Heart left ventricle (tissue), 16 donors: ENCODE measurements around the gene GDI1. TPM values are rescaled to one million over a fixed set of nuclear protein-coding genes. Genes with fewer than 3 reads are reported as not detected.

Source experiments
- ATAC-seq, 4 donors: fragments of 200-7000 bp; cut with Tn5 transposase; one replicate each; pipeline ENCODE4 v1.9.1; 2020 to 2022; ENCODE audit warnings: moderate library complexity in 4 of 4, mild to moderate bottlenecking in 3 of 4, moderate number of reproducible peaks in 1 of 4
- DNase-seq, 5 donors: peaks; one replicate each; pipeline ENCODE4 v3.0.0-alpha.2; 2020
- H3K27ac ChIP-seq, 12 donors: fragments of 200-600 bp; sonication (generic) in 4 of 12; one replicate each; pipeline versions ENCODE4 v1.5.0 to v1.8.0; 2016 to 2022; ENCODE audit warnings: mild to moderate bottlenecking in 2 of 12
- H3K27me3 ChIP-seq, 9 donors: fragments of 200-600 bp; sonication (generic) in 2 of 9; one replicate each; pipeline versions ENCODE4 v1.5.1 to v1.8.0; 2016 to 2022; ENCODE audit warnings: mild to moderate bottlenecking in 3 of 9
- H3K36me3 ChIP-seq, 9 donors: fragments of 200-600 bp; sonication (generic) in 2 of 9; one replicate each; pipeline versions ENCODE4 v1.5.0 to v1.8.0; 2018 to 2022; ENCODE audit warnings: mild to moderate bottlenecking in 2 of 9
- H3K4me1 ChIP-seq, 12 donors: fragments of 200-600 bp; sonication (generic) in 4 of 12; one replicate each; pipeline versions ENCODE4 v1.5.0 to v1.8.0; 2016 to 2022; ENCODE audit warnings: mild to moderate bottlenecking in 3 of 12
- H3K4me3 ChIP-seq, 12 donors: fragments of 200-600 bp; sonication (generic) in 4 of 12; one replicate each; pipeline versions ENCODE4 v1.5.0 to v1.8.0; 2017 to 2022; ENCODE audit warnings: mild to moderate bottlenecking in 9 of 12, moderate library complexity in 4 of 12
- H3K9me3 ChIP-seq, 12 donors: fragments of 200-600 bp; sonication (generic) in 4 of 12; one replicate each; pipeline versions ENCODE4 v1.5.0 to v1.8.0; 2016 to 2022; ENCODE audit warnings: mild to moderate bottlenecking in 1 of 12
- POLR2A ChIP-seq, 2 donors: fragments of 450-650 bp; IDR thresholded peaks; one replicate each; pipeline ENCODE4 v1.6.1; 2017; ENCODE audit warnings: antibody characterized with exemption in 2 of 2, mild to moderate bottlenecking in 2 of 2, moderate library complexity in 2 of 2
- WGBS, 4 donors: extraction: QIAGEN DNeasy Blood & Tissue Kit in 2 of 4; methylation state at CpG; one replicate each; pipeline versions ENCODE4 v1.1.5 to v1.1.7; 2013 to 2018; 5-methylcytosine and 5-hydroxymethylcytosine counted together
- intact Hi-C, 10 donors: fragments of 100-400 bp; cut with DNase I; formaldehyde crosslinking; loops; one replicate each; pipeline versions ENCODE4 v1.11.1 to v1.14.2; 2022
- polyA plus RNA-seq, 2 donors: library from polyadenylated mRNA; stranded (reverse); fragments of 200-250 nt; gene quantifications; one replicate each; pipeline ENCODE4 v1.2.3, GENCODE V29; 2013
- total RNA-seq, 9 donors: library from RNA; depleted of rRNA in 2 of 9; stranded (reverse); fragments of >200 nt in 2 of 9; fragmentation: NEBNext Ultra II Directional in 3 of 9; extraction: Animal tissue kit (Norgen Biotek cat#: 25700) in 3 of 9; gene quantifications; one replicate each; pipeline versions ENCODE4 v1.1.0 to v1.2.4, GENCODE V29; 2016 to 2023
- TF ChIP-seq, protein P1 (sequence below), 12 donors: fragments of 200-600 bp; sonication (generic) in 4 of 12; IDR thresholded peaks; one replicate each; pipeline versions ENCODE4 v1.5.0 to v1.8.0; 2018 to 2022; ENCODE audit warnings: antibody characterized with exemption in 12 of 12, mild to moderate bottlenecking in 5 of 12
- donor health status: ischemic (EF 13 %, LVEDD 7.1; RV severe dilation, severe dysfunction).
- donor health status: healthy with polysubstance abuse.
- donor health status: DM: no; HTN: yes; CAD: no.
- donor health status: DM: no; HTN: no; CAD: no.
- donor health status: ischemic (EF 25% LVEDD 6.9; RV normal size, moderate dysfunction).
- donor health status: ischemic (EF 25% LVEDD 5.7; RV mildly dilated, moderate dysfunction).
- donor health status: healthy.
- donor health status: DM: yes; HTN: yes; CAD: no.
- donor health status: ischemic (EF 35%, LVEDD 5.7; RV mildly dilated, moderate dysfunction).
- donor health status: nonischemic (EF 11% LVEDD 7.7; RV severe dilation, severe dysfunction).
- donor health status: DM: yes; HTN: yes; CAD: no.
- donor health status: PGD.
- donor health status: ischemic (EF 29% LVEDD 5.4; RV normal size, mild dysfunction).
- donor health status: nonischemic (EF 23%, LVEDD 6.1; RV moderate dilation, normal function).

GDI1 gene
- total and polyA plus RNA-seq, 11 donors = 73.6 to 152 (median 92.2) TPM

GRCh38 chrX:154440623-154441357 lies 3.8 kb downstream of the GDI1 start:
- H3K27ac ChIP-seq = no peak overlapping the region
- H3K27me3 ChIP-seq = no peaks in the 10 kb centered on the region
- 80 to 84% (median 82%) methylated on average over 15 to 17 of the region's 17 CpGs for WGBS, 4 donors
- TF ChIP-seq, protein P1, sequence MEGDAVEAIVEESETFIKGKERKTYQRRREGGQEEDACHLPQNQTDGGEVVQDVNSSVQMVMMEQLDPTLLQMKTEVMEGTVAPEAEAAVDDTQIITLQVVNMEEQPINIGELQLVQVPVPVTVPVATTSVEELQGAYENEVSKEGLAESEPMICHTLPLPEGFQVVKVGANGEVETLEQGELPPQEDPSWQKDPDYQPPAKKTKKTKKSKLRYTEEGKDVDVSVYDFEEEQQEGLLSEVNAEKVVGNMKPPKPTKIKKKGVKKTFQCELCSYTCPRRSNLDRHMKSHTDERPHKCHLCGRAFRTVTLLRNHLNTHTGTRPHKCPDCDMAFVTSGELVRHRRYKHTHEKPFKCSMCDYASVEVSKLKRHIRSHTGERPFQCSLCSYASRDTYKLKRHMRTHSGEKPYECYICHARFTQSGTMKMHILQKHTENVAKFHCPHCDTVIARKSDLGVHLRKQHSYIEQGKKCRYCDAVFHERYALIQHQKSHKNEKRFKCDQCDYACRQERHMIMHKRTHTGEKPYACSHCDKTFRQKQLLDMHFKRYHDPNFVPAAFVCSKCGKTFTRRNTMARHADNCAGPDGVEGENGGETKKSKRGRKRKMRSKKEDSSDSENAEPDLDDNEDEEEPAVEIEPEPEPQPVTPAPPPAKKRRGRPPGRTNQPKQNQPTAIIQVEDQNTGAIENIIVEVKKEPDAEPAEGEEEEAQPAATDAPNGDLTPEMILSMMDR (IDR thresholded peaks at IDR 0.05) = no peak
- TF ChIP-seq POLR2A (IDR thresholded peaks at IDR 0.05) = no peak
- H3K9me3 ChIP-seq = no peaks in the 10 kb centered on the region
- no peak overlapping the region for H3K4me3 ChIP-seq
- peaks cover 0 to 31% (median 16%) of the 10 kb centered on the region in 12 donors for H3K4me1 ChIP-seq
- DNase-seq = no peak
- peaks cover 0 to 35% (median 28%) of the 10 kb centered on the region in 9 donors for H3K36me3 ChIP-seq
- ATAC-seq = no peak
- intact Hi-C loops = loop anchor here in 1 of 10 donors (5.0 kb wide), 1 partner anchor 42 kb away; no protein-coding TSS in a partner anchor

- H3K9me3 ChIP-seq = no peaks in the 10 kb centered on the region
- no peaks in the 10 kb centered on the region for H3K27me3 ChIP-seq
- no peak overlapping the region for H3K27ac ChIP-seq
- DNase-seq = no peak
- H3K4me3 ChIP-seq = no peak overlapping the region
- H3K4me1 ChIP-seq = peaks cover 0 to 28% (median 15%) of the 10 kb centered on the region in 12 donors
- TF ChIP-seq, protein P1 (IDR thresholded peaks at IDR 0.05) = no peak
- TF ChIP-seq POLR2A (IDR thresholded peaks at IDR 0.05) = no peak
- intact Hi-C loops = loop anchor here in 1 of 10 donors (5.0 kb wide), 1 partner anchor 41 kb away; no protein-coding TSS in a partner anchor
- ATAC-seq = no peak
- H3K36me3 ChIP-seq = peaks cover 0 to 35% (median 28%) of the 10 kb centered on the region in 9 donors
- WGBS, 4 donors = 88 to 95% (median 88%) methylated on average over 11 of the region's 11 CpGs
Measured at GRCh38 chrX:154441564-154441963, 4.6 kb downstream of the GDI1 start.

- Histone ChIP-seq H3K9me3 (no peaks in the 10 kb centered on the region), H3K4me1 (peaks cover 0 to 28% (median 15%) of the 10 kb centered on the region in 12 donors), H3K27me3 (no peaks in the 10 kb centered on the region), H3K27ac (no peak overlapping the region), H3K4me3 (no peak overlapping the region), H3K36me3 (peaks cover 0 to 38% (median 28%) of the 10 kb centered on the region in 9 donors)
- ATAC-seq (no peak), DNase-seq (no peak)
- TF ChIP-seq POLR2A (IDR thresholded peaks at IDR 0.05) = no peak
- TF ChIP-seq, protein P1 (IDR thresholded peaks at IDR 0.05) = no peak
- WGBS, 4 donors = 78 to 89% (median 84%) methylated on average over 19 to 21 of the region's 21 CpGs
- intact Hi-C loops = loop anchor here in 1 of 10 donors (5.0 kb wide), 1 partner anchor 40 kb away; no protein-coding TSS in a partner anchor
Measured at GRCh38 chrX:154441984-154442707, 5.2 kb downstream of the GDI1 start.

DNA sequence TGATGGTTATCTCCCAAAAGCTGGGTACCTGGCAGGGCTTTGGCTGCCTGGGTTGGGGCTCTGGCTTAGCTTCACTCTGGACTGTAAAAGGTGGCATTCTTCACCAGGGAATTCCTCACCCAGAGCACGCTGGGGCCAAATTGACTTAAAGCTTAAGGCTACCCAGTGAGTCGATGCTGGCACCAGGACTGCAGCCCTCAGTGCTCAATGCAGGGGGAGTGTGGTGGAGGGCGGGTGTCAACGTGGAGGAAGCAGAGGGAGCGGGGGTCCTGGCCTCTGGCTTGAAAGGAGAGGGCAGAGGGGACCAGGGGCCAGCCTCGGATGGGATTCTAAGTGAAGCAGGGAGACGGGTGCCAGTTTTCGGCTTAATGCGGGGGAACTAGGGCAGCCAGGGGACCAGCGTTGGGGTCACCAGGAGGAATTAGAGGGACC lies 6.5 kb downstream of the GDI1 start:
- no peak for DNase-seq
- ATAC-seq = peak in 3 of 4 donors; percentile 5 to 27 (median 14)
- H3K4me1 ChIP-seq = peaks cover 0 to 20% (median 10%) of the 10 kb centered on the region in 12 donors
- peak overlapping the region in 11 of 12 donors; percentile 39 to 84 (median 66) for H3K4me3 ChIP-seq
- TF ChIP-seq, protein P1 (IDR thresholded peaks at IDR 0.05) = no peak
- TF ChIP-seq POLR2A (IDR thresholded peaks at IDR 0.05) = no peak
- peaks cover 0 to 48% (median 31%) of the 10 kb centered on the region in 9 donors for H3K36me3 ChIP-seq
- WGBS, 4 donors = 9 to 43% (median 26%) methylated on average over 10 of the region's 10 CpGs
- peak overlapping the region in 11 of 12 donors; percentile 67 to 91 (median 78) for H3K27ac ChIP-seq
- intact Hi-C loops = loop anchor here in 1 of 10 donors (5.0 kb wide), 1 partner anchor 39 kb away; no protein-coding TSS in a partner anchor
- H3K9me3 ChIP-seq = no peaks in the 10 kb centered on the region
- H3K27me3 ChIP-seq = no peaks in the 10 kb centered on the region
